DMS53 treated with DMSO at 0.1 percent for 48 hours (cell line): ENCODE data around the gene MAGEF1.
"Not testable (repeated sequence)": the region's sequence is repeated elsewhere in the genome, so short reads cannot be mapped to it uniquely, and the experiment has no call there.

Source experiments
- DNase-seq: peaks from one replicate; lab custom pipeline; 2025; ENCODE audit not compliant: unreplicated experiment; lab: John Stamatoyannopoulos, UW

The MAGEF1 gene

GRCh38 chr3:184742676-184743135 lies 30.8 kb upstream of the MAGEF1 start:
- DNase-seq = no peak

- DNase-seq = no peak
Measured at GRCh38 chr3:184741798-184742675, 30.2 kb upstream of the MAGEF1 start.

- DNase-seq = no peak
Measured at GRCh38 chr3:184741259-184741556, 29.3 kb upstream of the MAGEF1 start.

GRCh38 chr3:184740509-184741258 lies 28.8 kb upstream of the MAGEF1 start:
- no peak for DNase-seq

- DNase-seq = no peak
Measured at GRCh38 chr3:184739594-184740505, 28.0 kb upstream of the MAGEF1 start.

- no peak for DNase-seq
Measured at GRCh38 chr3:184738982-184739381, 27.1 kb upstream of the MAGEF1 start.

GRCh38 chr3:184738506-184738890 lies 26.6 kb upstream of the MAGEF1 start:
- DNase-seq = no peak

GRCh38 chr3:184737641-184738505 lies 26.0 kb upstream of the MAGEF1 start:
- no peak for DNase-seq

GRCh38 chr3:184737063-184737462 lies 25.2 kb upstream of the MAGEF1 start:
- DNase-seq = no peak

GRCh38 chr3:184734903-184735701 lies 23.2 kb upstream of the MAGEF1 start:
- no peak for DNase-seq

- no peak for DNase-seq
Measured at GRCh38 chr3:184733971-184734608, 22.2 kb upstream of the MAGEF1 start.

GRCh38 chr3:184733181-184733580 lies 21.3 kb upstream of the MAGEF1 start:
- no peak for DNase-seq

- no peak for DNase-seq
Measured at GRCh38 chr3:184731786-184732537, 20.1 kb upstream of the MAGEF1 start.

- no peak for DNase-seq
Measured at GRCh38 chr3:184730924-184731323, 19.1 kb upstream of the MAGEF1 start.

- DNase-seq = not testable (repeated sequence)
Measured at GRCh38 chr3:184729154-184729553, 17.3 kb upstream of the MAGEF1 start.

GRCh38 chr3:184728010-184728527 lies 16.2 kb upstream of the MAGEF1 start:
- DNase-seq = no peak

- peak; percentile 57 for DNase-seq
Measured at GRCh38 chr3:184727357-184728009, 15.6 kb upstream of the MAGEF1 start.

- DNase-seq = no peak
Measured at GRCh38 chr3:184726497-184726896, 14.6 kb upstream of the MAGEF1 start.
